Raji (cell line): ENCODE measurements around the gene DCP1A.

Source experiments
- POLR2A ChIP-seq: IDR thresholded peaks from 2 replicates; pipeline ENCODE4 v1.6.1; 2011; ENCODE audit warnings: low read depth, low read length, control low read depth; ENCODE audit not compliant: insufficient read depth

Gene DCP1A

GRCh38 chr3:53286727-53287126 is 60.6 kb downstream of the DCP1A start:
- TF ChIP-seq POLR2A: no peak

DNA sequence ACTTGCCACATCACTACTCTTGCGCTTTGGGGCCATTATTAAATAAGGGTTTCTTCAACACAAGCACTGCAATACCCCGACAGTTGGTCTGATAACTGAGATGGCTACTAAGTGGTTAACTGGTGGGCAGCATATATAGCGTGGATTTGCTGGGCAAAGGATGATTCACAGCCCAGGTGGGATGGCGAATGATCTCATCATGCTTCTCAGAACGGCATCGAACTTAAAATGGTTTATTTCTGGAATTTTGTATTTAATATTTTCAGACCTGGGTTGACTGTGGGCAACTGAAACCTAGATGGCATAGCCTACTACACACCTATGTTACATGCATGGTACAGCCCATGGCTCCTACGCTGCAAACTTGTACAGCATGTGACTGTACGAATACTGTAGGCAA is 64.8 kb downstream of the DCP1A start:
- TF ChIP-seq POLR2A: no peak

GRCh38 chr3:53278667-53279066 is 68.7 kb downstream of the DCP1A start:
- no peak for TF ChIP-seq POLR2A

DNA sequence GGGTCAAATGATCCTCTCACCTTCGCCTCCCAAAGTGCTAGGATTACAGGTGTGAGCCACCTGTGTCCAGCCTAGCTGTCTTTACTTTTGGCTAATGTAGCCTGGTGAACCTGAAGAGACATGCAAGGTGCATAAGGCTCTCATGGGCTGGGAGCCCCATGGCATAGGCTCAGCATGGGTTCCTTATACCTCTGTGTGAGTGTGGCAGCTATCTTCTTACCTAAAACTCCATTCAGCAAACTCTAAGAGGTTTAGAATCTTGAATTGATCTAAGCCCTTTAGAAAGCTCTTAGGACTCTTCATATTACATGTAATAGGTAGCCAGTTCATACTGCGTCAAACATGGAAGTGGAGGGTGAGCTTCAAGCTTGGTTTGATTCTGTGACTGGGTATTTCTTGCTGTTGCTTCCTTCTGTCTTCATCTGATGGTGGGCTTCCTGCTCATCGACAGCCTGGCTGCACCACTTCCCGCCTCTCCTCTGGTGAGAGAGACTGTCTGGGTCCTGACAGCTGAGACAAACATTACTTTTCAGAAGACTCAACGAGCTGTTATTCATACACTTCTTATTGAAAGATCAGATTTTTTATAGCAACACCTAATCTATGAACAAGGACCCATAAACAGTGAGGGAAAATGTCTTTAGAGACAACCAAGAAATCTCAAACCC is 72.3 kb downstream of the DCP1A start:
- TF ChIP-seq POLR2A: no peak

DNA sequence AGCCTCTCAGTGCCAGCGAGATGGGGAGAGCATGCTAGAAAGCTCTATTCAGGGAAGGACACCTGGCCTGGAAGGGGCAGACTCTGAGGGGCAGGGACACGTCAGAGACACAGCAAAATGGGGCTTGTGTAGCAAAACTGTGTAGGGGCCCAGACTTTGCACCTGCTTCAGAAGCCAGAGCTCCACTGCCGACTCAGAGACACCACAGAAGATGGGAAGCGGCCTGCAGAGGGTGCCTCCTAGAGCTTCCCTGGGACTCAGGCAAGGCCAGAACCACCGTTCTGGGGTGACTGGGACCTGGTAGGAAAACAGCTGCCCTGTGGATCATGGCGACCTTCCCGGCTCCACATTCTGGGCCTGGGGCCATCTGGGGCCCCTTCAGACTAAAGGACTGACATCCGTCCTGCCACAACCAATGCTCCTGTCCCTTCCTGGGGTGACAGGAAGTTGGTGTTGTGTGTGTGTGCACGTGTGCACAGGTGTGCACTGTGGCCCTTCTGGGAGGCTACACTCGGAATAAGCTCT is 74.1 kb downstream of the DCP1A start:
- no peak for TF ChIP-seq POLR2A

DNA sequence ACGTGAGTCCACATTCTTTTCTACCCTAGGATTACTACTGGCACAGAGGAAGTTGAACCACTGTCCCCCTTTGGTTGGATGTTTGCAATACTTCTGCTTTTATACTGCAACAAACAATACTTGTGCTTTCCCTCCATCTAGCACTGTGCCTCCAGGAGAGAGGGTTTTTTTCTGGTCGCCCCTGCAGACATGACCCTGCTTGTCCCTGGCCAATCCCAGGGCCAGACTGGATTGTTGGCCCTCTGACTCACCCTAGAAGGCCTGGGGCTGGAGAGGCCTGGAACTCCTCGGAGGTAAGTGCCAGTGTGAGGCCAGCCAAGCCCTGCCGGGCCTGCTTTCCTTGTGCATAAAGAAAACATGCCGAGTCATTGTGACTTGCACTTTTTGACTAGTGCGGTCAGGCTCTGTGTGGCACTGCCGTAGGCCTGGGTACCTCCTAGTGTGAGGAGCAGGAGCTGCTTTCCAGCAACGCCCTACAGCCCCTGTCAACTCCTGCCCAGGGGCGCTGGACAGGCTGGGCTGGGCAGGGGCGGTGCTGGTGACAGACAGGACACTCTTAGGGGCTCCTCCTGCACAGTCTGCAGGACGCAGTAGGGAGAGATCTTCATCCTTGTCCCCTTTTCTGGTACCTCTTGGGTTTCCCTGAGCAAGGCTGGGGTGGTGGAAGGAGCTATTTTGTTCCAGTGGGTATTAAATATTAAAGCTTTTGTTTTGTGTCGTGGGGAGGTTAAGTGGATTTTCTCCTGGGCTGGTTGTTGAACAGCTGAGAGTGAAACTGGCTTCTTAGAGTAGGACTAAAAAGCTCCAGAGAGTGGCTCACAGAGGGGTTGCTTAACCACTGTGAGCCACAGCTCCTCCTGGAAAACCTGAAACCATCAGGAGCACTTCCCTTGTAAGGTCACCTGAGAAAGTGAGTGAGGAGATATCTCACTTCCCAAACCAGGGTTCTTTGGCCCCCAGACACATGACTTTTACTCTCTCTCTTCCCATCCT is 77.2 kb downstream of the DCP1A start:
- TF ChIP-seq POLR2A: 0 out of 2 replicates have a peak, but pooled peaks have one; percentile 21

DNA sequence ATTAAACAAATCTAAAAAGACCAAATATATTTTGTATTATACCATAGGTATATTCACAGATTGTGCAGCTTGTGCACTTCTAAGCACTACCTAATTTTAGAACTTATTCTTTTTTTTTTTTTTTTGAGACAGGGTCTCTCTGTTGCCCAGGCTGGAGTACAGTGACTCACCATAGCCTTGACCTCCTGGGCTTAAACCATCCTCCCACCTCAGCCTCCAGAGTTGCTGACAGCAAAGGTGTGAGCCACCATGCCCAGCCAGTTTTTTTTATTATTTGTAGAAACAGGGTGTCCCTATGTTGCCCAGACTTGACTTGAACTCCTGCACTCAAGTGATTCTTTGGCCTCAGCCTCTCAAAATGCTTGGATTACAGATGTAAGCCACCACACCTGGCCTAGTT is 79.6 kb downstream of the DCP1A start:
- no peak for TF ChIP-seq POLR2A

DNA sequence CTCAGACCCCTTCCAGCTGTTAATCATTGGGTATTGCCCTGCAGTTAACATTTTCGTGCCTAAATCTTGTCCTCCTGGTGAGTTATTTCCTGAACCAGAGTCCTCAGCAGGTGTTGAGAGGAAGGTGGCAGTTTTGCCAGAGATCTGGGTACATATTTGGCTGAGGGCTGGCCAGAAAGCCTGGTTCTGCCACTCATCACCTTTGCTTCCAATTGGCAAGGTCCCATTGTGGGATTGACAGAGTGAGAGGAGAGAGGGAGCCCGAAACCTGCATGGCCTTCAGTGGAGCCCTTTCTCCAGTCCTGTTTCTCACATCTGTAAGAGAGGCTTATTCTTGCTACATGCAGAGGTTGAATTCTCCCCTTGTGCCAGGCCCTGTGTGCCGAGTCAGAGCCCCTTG is 82.6 kb downstream of the DCP1A start:
- TF ChIP-seq POLR2A: no peak

GRCh38 chr3:53263907-53264306 is 83.4 kb downstream of the DCP1A start:
- TF ChIP-seq POLR2A: no peak

- TF ChIP-seq POLR2A: no peak
Measured at GRCh38 chr3:53261712-53262111, 85.6 kb downstream of the DCP1A start.

GRCh38 chr3:53260286-53260785 is 87.0 kb downstream of the DCP1A start:
- TF ChIP-seq POLR2A: no peak

GRCh38 chr3:53259427-53260259 is 87.7 kb downstream of the DCP1A start:
- no peak for TF ChIP-seq POLR2A

- TF ChIP-seq POLR2A: no peak
Measured at GRCh38 chr3:53258600-53259426, 88.5 kb downstream of the DCP1A start.

- TF ChIP-seq POLR2A: no peak
Measured at GRCh38 chr3:53257465-53257864, 89.9 kb downstream of the DCP1A start.
